GM12878 (cell line): Measurements from ENCODE around the gene CLPSL1. TPM values are rescaled to one million over a fixed set of nuclear protein-coding genes. Genes with fewer than 3 reads are reported as not detected.

Experiments used
- ATAC-seq: fragments of 200-7000 bp; cut with Tn5 transposase; 3 replicates; pipeline ENCODE4 v1.9.1; 2020; ENCODE audit warnings: mild to moderate bottlenecking, moderate library complexity
- BruUV-seq: library from RNA; stranded (reverse); fragments of 400-500 nt; replicated peaks from 2 replicates; lab custom pipeline; 2021; lab: Mats Ljungman, UMichigan
- CTCF ChIA-PET: fragments of 300-600 bp; sonication (Branson Sonifier 250); formaldehyde crosslinking; extraction: SDS; loops from one replicate; lab custom pipeline; 2021; ENCODE audit warnings: inconsistent platforms; lab: Yijun Ruan, JAX
- POLR2A ChIA-PET: fragments of 350-600 bp; formaldehyde crosslinking; extraction: SDS; loops from one replicate; lab custom pipeline; 2021; ENCODE audit warnings: inconsistent platforms; lab: Charles Lee
- RAD21 ChIA-PET: fragments of 300-600 bp; sonication (Branson Sonifier 250); formaldehyde crosslinking; loops from one replicate; lab custom pipeline; 2023; ENCODE audit warnings: antibody characterized with exemption; ENCODE audit not compliant: unreplicated experiment; lab: Charles Lee
- SMC1A ChIA-PET: fragments of 300-600 bp; sonication (Branson Sonifier 250); formaldehyde crosslinking; loops from one replicate; lab custom pipeline; 2023; ENCODE audit not compliant: unreplicated experiment, uncharacterized antibody; lab: Charles Lee
- DNase-seq: peaks from one replicate; pipeline ENCODE4 v3.0.0-alpha.2; 2011; ENCODE audit warnings: low read depth, low spot score
- FAIRE-seq: peaks from 3 replicates; lab custom pipeline; 2011; peaks lifted over from hg19 to GRCh38; lab: Jason Lieb, UNC
- H2AFZ ChIP-seq: 2 replicates; pipeline ENCODE4 v1.6.0; 2011; ENCODE audit warnings: low read depth, low read length, control low read depth; ENCODE audit not compliant: control insufficient read depth
- H3K27ac ChIP-seq: 2 replicates; pipeline ENCODE4 v1.5.1; 2011; ENCODE audit warnings: control low read depth; ENCODE audit not compliant: control insufficient read depth, insufficient read depth
- H3K27me3 ChIP-seq, 2 experiments: replicated peaks in 1 of 2; 2 replicates each; pipeline versions ENCODE4 v1.6.0 to v1.6.1; 2011; ENCODE audit warnings: low read length in 1 of 2; ENCODE audit not compliant: control insufficient read depth in 2 of 2, insufficient read depth in 2 of 2
- H3K36me3 ChIP-seq, 2 experiments: 2 replicates each; pipeline ENCODE4 v1.5.1; 2011; ENCODE audit warnings: low read length in 1 of 2; ENCODE audit not compliant: control insufficient read depth in 2 of 2, insufficient read depth in 2 of 2
- H3K4me1 ChIP-seq: 2 replicates; pipeline ENCODE4 v1.6.1; 2011; ENCODE audit warnings: mild to moderate bottlenecking, low read length, moderate library complexity, mixed read lengths; ENCODE audit not compliant: control insufficient read depth, insufficient read depth
- H3K4me2 ChIP-seq: 2 replicates; pipeline ENCODE4 v1.6.0; 2011; ENCODE audit warnings: control low read depth; ENCODE audit not compliant: control insufficient read depth, insufficient read depth
- H3K4me3 ChIP-seq: fragments of 200-600 bp; sonication (generic); 2 replicates; pipeline ENCODE4 v1.5.1; 2016
- H3K79me2 ChIP-seq: 2 replicates; pipeline ENCODE4 v1.6.0; 2011; ENCODE audit warnings: low read length; ENCODE audit not compliant: control insufficient read depth, insufficient read depth
- H3K9ac ChIP-seq: 2 replicates; pipeline ENCODE4 v1.8.0; 2011; ENCODE audit warnings: low read length, control low read depth, mixed read lengths; ENCODE audit not compliant: control insufficient read depth, insufficient read depth
- H3K9me3 ChIP-seq: replicated peaks from 3 replicates; pipeline ENCODE4 v1.5.1; 2011; ENCODE audit warnings: mild to moderate bottlenecking, low read length; ENCODE audit not compliant: control insufficient read depth, insufficient read depth
- H4K20me1 ChIP-seq: 2 replicates; pipeline ENCODE4 v1.6.0; 2011; ENCODE audit not compliant: control insufficient read depth, insufficient read depth
- CBFB ChIP-seq: IDR thresholded peaks from 2 replicates; pipeline ENCODE4 v1.6.1; 2016; ENCODE audit warnings: antibody characterized with exemption, low read depth
- CBX5 ChIP-seq: sonication (generic); IDR thresholded peaks from 2 replicates; pipeline ENCODE4 v1.6.1; 2016; ENCODE audit warnings: low read depth, moderate library complexity, mild to moderate bottlenecking, inconsistent platforms
- JUNB ChIP-seq: IDR thresholded peaks from 2 replicates; pipeline ENCODE4 v1.6.1; 2016; ENCODE audit warnings: antibody characterized with exemption, mild to moderate bottlenecking
- KAT2A ChIP-seq: conservative IDR thresholded peaks from 2 replicates; pipeline ENCODE4 v1.6.1; 2011; ENCODE audit warnings: low read depth, low read length; ENCODE audit not compliant: control insufficient read depth
- KLF5 ChIP-seq: fragments of 450-650 bp; IDR thresholded peaks from 2 replicates; pipeline ENCODE4 v1.6.1; 2014; ENCODE audit warnings: mild to moderate bottlenecking; ENCODE audit not compliant: partially characterized antibody
- MEF2A ChIP-seq: IDR thresholded peaks from 2 replicates; pipeline ENCODE4 v1.6.1; 2011; ENCODE audit warnings: low read depth, mild to moderate bottlenecking, low read length, moderate library complexity; ENCODE audit not compliant: insufficient read depth
- MTA3 ChIP-seq: IDR thresholded peaks from 2 replicates; pipeline ENCODE4 v1.6.1; 2012; ENCODE audit warnings: low read length, inconsistent platforms, borderline replicate concordance
- NFIC ChIP-seq: IDR thresholded peaks from 2 replicates; pipeline ENCODE4 v1.6.1; 2012; ENCODE audit warnings: low read depth, mild to moderate bottlenecking, inconsistent platforms, low read length, moderate library complexity
- NR2C1 ChIP-seq: fragments of 450-650 bp; IDR thresholded peaks from 2 replicates; pipeline ENCODE4 v1.6.1; 2017; ENCODE audit warnings: antibody characterized with exemption, mild to moderate bottlenecking, moderate library complexity
- RAD21 ChIP-seq: IDR thresholded peaks from 2 replicates; pipeline ENCODE4 v1.6.1; 2011; ENCODE audit warnings: mild to moderate bottlenecking, low read depth, low read length, moderate library complexity; ENCODE audit not compliant: insufficient read depth
- RELA ChIP-seq: fragments of 450-650 bp; IDR thresholded peaks from 2 replicates; pipeline ENCODE4 v1.8.0; 2014; ENCODE audit warnings: borderline replicate concordance; ENCODE audit not compliant: partially characterized antibody
- RFX5 ChIP-seq: IDR thresholded peaks from 2 replicates; pipeline ENCODE4 v1.6.1; 2011; ENCODE audit warnings: low read depth, low read length, improper control_type of control experiment
- SIN3A ChIP-seq: IDR thresholded peaks from 2 replicates; pipeline ENCODE4 v1.6.1; 2012; ENCODE audit warnings: low read depth, low read length, improper control_type of control experiment
- SMAD1 ChIP-seq: fragments of 450-650 bp; IDR thresholded peaks from 2 replicates; pipeline ENCODE4 v1.6.1; 2018; ENCODE audit warnings: mild to moderate bottlenecking, low read depth; ENCODE audit not compliant: partially characterized antibody
- SMARCA5 ChIP-seq: fragments of 450-650 bp; IDR thresholded peaks from 2 replicates; pipeline ENCODE4 v1.6.1; 2017; ENCODE audit warnings: mild to moderate bottlenecking
- STAT3 ChIP-seq: IDR thresholded peaks from 2 replicates; pipeline ENCODE4 v1.6.1; 2011; ENCODE audit warnings: low read depth, low read length, improper control_type of control experiment
- USF1 ChIP-seq: IDR thresholded peaks from 2 replicates; pipeline ENCODE4 v1.6.1; 2011; ENCODE audit warnings: borderline replicate concordance, low read depth, mild to moderate bottlenecking, moderate library complexity, mixed read lengths, low read length; ENCODE audit not compliant: insufficient read depth; ENCODE audit errors: extremely low read length
- WRNIP1 ChIP-seq: IDR thresholded peaks from 2 replicates; pipeline ENCODE4 v1.6.1; 2011; ENCODE audit warnings: low read depth, low read length, improper control_type of control experiment, borderline replicate concordance
- ZNF217 ChIP-seq: fragments of 450-650 bp; IDR thresholded peaks from 2 replicates; pipeline ENCODE4 v1.6.1; 2017; ENCODE audit warnings: antibody characterized with exemption, mild to moderate bottlenecking
- ZZZ3 ChIP-seq: IDR thresholded peaks from 2 replicates; pipeline ENCODE4 v1.6.1; 2011; ENCODE audit warnings: low read depth; ENCODE audit not compliant: control insufficient read depth, insufficient read length
- WGBS: methylation state at CpG from one replicate; pipeline ENCODE4 v1.1.6; 2016; ENCODE audit warnings: low lambda C conversion rate; ENCODE audit not compliant: insufficient replicate concordance, insufficient coverage; ENCODE audit errors: missing lambda C conversion rate; 5-methylcytosine and 5-hydroxymethylcytosine counted together
- in situ Hi-C: fragments of 300-500 bp; cut with MboI; formaldehyde crosslinking; loops from 9 replicates; pipeline ENCODE4 v1.14.3; 2018; ENCODE audit warnings: mixed read lengths
- intact Hi-C: fragments of 100-400 bp; cut with micrococcal nuclease; formaldehyde crosslinking; loops from one replicate; pipeline ENCODE4 v1.14.2; 2022; ENCODE audit not compliant: unreplicated experiment
- polyA plus RNA-seq, 11 experiments: library from polyadenylated mRNA; depleted of rRNA in 4 of 11; unstranded in 6 of 11; stranded (reverse) in 5 of 11; fragments of >200 nt; fragmentation: Nextera tagmentation in 4 of 11; fragmentation: Illumina TruSeq in 1 of 11; extraction: Ambion mirVana in 4 of 11; extraction: Trizol in 1 of 11; gene quantifications; 1 replicate in 1 of 11; 2 replicates in 10 of 11; pipeline versions ENCODE4 v1.2.1 to v1.2.3, GENCODE V29; 2011 to 2016; ENCODE audit warnings: inconsistent platforms in 2 of 11, missing spikeins in 2 of 11, low read depth in 1 of 11
- total RNA-seq, 4 experiments: library from RNA; depleted of rRNA in 3 of 4; stranded (reverse); fragments of >200 nt in 3 of 4; fragmentation: Illumina TruSeq in 1 of 4; extraction: Trizol in 1 of 4; gene quantifications; 2 replicates each; pipeline versions ENCODE4 v1.2.1 to v1.2.3, GENCODE V29; 2013 to 2021

The CLPSL1 gene
- total and polyA plus RNA-seq, 10 of the 15 experiments (the other 5 are each of a cell fraction or from before 2014, with no cell fraction given): not detected

DNA sequence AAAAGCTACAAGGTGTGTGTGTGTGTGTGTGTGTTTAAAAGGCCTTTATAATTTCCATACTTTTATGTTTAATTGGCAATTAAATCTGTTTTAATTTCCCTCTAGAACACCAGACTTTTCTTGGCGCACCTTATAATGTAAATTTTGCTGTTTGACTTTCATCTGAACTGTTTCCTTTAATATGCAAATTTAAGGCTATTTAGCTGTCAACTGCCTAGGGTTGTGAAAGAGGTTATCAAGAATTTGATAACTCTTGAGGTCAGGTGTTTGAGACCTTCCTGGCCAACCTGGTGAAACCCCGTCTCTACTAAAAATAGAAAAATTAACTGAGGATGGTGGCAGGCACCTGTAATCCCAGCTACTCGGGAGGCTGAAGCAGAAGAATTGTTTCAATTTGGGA, 20.3 kb downstream of the CLPSL1 start:
- ChIA-PET POLR2A (no interaction called here), SMC1A (no interaction called here), RAD21 (no interaction called here), CTCF (interaction anchor here (1.0 kb wide), 1 partner anchor 325 kb away, joined by 3 read pairs; no protein-coding TSS in a partner anchor)
- Histone ChIP-seq H3K36me3 (no peaks in the 10 kb centered on the region), H3K27me3 (0 out of 4 replicates have a peak, but pooled peaks cover 0 to 1% of the 10 kb centered on the region in 2 experiments), H3K27ac (no peak overlapping the region), H3K4me3 (no peak overlapping the region), H3K9me3 (no peaks in the 10 kb centered on the region), H3K9ac (no peak overlapping the region), H2AFZ (no peak overlapping the region), H3K4me1 (no peaks in the 10 kb centered on the region), H3K4me2 (no peak overlapping the region), H3K79me2 (no peaks in the 10 kb centered on the region), H4K20me1 (no peaks in the 10 kb centered on the region)
- WGBS: 31% methylated on average over 3 of the region's 3 CpGs
- in situ Hi-C loops: no loop called here
- ATAC-seq: no peak
- intact Hi-C loops: no loop called here
- DNase-seq: no peak
- no TSS peak for BruUV-seq
- no peak for TF ChIP-seq JUNB
- no peak for TF ChIP-seq SMARCA5
- TF ChIP-seq CBX5: no peak
- no peak for TF ChIP-seq MTA3
- no peak for TF ChIP-seq MEF2A
- no peak for TF ChIP-seq CBFB
- TF ChIP-seq STAT3: no peak
- TF ChIP-seq RFX5: no peak
- no peak for TF ChIP-seq NR2C1
- TF ChIP-seq RELA: no peak
- no peak for TF ChIP-seq ZNF217
- TF ChIP-seq NFIC: no peak
- TF ChIP-seq KAT2A: no peak
- no peak for TF ChIP-seq SIN3A
- TF ChIP-seq SMAD1: no peak
- TF ChIP-seq WRNIP1: no peak
- no peak for TF ChIP-seq ZZZ3
- TF ChIP-seq USF1: no peak
- TF ChIP-seq RAD21: no peak
- TF ChIP-seq KLF5: no peak
- TF ChIP-seq, all 136 proteins: peak for 0
- no peak for FAIRE-seq
